Loucy (cell line): Measurements from ENCODE around the gene PGAM5.

Experiments
- CTCF ChIP-seq: fragments of 200-600 bp; sonication (generic); conservative IDR thresholded peaks from 2 replicates; pipeline ENCODE4 v1.5.1; 2014; ENCODE audit warnings: mild to moderate bottlenecking, antibody characterized with exemption, low read length
- EZH2phosphoT487 ChIP-seq: fragments of 200-600 bp; IDR thresholded peaks from 2 replicates; pipeline ENCODE4 v1.6.1; 2018; ENCODE audit warnings: antibody characterized with exemption, mild to moderate bottlenecking, moderate library complexity, borderline replicate concordance

- no peak for TF ChIP-seq CTCF
- TF ChIP-seq EZH2phosphoT487 = no peak
Observed at GRCh38 chr12:132766380-132767085, 55.9 kb downstream of the PGAM5 start.
